NB4 (cell line): ENCODE data around the gene KLK10.

Experiments
- DNase-seq: peaks from one replicate; pipeline ENCODE4 v3.0.0; 2010; ENCODE audit warnings: low read depth
- H3K4me3 ChIP-seq: one replicate; pipeline ENCODE4 v1.5.1; 2011; ENCODE audit warnings: mild to moderate bottlenecking, low read depth, low read length, moderate library complexity
- MAX ChIP-seq: IDR thresholded peaks from 2 replicates; pipeline ENCODE4 v1.6.1; 2011; ENCODE audit warnings: low read depth, low read length
- MYC ChIP-seq: IDR thresholded peaks from 2 replicates; pipeline ENCODE4 v1.6.1; 2011; ENCODE audit warnings: low read depth, low read length
- POLR2A ChIP-seq: IDR thresholded peaks from 2 replicates; pipeline ENCODE4 v1.6.1; 2011; ENCODE audit warnings: mild to moderate bottlenecking; ENCODE audit not compliant: insufficient read length; ENCODE audit errors: extremely low read depth
- TF ChIP-seq, protein P1 (sequence below): IDR thresholded peaks from one replicate; pipeline ENCODE4 v1.5.1; 2012; ENCODE audit warnings: low read depth, low read length

KLK10 gene

DNA sequence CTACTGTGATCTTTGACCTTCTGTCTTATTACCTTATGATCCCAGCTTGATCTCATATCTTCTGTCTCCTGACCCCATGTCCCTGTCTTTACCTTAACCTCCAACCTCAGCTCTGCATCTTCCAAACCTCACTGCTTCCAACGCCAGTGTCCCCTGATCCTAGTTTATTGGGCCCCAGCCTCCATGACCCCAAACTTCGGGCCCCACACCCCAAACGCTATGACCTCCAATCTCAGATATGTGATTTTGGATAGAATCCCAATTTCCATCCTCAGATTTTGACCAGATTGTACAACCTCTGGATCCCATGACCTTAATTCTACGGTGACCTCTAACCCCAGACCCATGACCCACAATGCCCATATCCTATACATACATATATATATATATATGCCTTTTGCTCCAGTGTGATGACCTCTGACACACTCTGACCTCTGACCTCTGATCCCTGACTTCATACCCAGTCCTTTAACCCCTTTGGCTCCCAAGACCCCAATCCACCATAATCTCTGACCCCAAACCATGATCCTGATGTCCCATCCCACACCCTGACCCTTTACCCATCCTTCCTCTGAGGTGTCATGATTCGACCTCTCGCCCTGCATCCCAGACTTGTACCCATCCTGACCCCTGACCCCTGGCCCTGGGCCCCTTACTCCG lies 11.8 kb upstream of the KLK10 start:
- H3K4me3 ChIP-seq: no peak overlapping the region
- TF ChIP-seq, protein P1, sequence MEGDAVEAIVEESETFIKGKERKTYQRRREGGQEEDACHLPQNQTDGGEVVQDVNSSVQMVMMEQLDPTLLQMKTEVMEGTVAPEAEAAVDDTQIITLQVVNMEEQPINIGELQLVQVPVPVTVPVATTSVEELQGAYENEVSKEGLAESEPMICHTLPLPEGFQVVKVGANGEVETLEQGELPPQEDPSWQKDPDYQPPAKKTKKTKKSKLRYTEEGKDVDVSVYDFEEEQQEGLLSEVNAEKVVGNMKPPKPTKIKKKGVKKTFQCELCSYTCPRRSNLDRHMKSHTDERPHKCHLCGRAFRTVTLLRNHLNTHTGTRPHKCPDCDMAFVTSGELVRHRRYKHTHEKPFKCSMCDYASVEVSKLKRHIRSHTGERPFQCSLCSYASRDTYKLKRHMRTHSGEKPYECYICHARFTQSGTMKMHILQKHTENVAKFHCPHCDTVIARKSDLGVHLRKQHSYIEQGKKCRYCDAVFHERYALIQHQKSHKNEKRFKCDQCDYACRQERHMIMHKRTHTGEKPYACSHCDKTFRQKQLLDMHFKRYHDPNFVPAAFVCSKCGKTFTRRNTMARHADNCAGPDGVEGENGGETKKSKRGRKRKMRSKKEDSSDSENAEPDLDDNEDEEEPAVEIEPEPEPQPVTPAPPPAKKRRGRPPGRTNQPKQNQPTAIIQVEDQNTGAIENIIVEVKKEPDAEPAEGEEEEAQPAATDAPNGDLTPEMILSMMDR: no peak
- TF ChIP-seq MAX (no peak), POLR2A (no peak), MYC (no peak)

DNA sequence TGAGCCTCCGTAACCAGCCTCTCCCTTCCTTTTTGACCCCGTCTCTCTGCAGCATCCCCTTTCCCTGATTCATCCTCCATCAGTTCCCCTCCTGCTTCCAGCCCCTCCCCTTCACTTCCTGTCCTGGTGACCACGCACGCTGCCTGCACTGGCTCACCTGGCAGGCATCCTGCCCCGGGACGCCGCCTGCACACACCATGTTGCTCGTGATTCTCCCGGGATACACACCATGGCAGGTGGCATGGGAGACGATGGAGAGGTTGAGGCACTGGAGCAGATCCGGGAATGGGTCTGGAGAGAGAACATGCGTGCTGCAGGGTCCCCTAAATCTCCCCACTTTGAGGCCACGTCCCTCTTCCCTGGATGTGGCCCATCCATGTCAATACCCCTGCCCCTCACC lies 11.1 kb upstream of the KLK10 start:
- TF ChIP-seq POLR2A (no peak), MAX (no peak), MYC (no peak)
- TF ChIP-seq, protein P1: no peak
- no peak for DNase-seq
- H3K4me3 ChIP-seq: no peak overlapping the region

More for the DNA sequence above, 11.8 kb upstream of the KLK10 start:
- DNase-seq: no peak

GRCh38 chr19:51029718-51030117 lies 10.2 kb upstream of the KLK10 start:
- TF ChIP-seq MYC: no peak
- TF ChIP-seq, protein P1: no peak
- TF ChIP-seq MAX: no peak
- no peak for TF ChIP-seq POLR2A
- H3K4me3 ChIP-seq: no peak overlapping the region
- peak; percentile 25 for DNase-seq

DNA sequence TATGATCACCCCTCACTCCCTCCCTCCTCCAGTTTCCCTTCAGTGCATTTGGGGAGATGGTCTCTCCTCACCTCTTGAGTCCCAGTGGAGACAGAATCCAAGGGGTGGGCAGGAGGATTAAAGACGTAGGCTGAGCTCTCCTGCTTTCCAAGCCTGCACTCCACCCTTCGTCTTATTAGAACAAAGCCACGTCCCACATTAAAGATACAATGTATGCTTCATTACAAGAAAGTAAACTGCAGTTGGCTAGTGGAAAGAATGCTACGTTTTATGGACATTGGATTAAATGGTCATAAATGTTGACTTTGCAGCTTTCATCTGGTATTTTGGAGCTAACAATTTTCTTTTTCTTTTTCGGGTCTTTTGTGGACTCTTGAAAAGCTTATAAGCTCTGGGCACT lies 8.4 kb upstream of the KLK10 start:
- H3K4me3 ChIP-seq: no peak overlapping the region
- no peak for TF ChIP-seq MYC
- TF ChIP-seq, protein P1: no peak
- no peak for TF ChIP-seq MAX
- TF ChIP-seq POLR2A: no peak
- DNase-seq: no peak

GRCh38 chr19:51027126-51027806 lies 7.8 kb upstream of the KLK10 start:
- DNase-seq: no peak

More at GRCh38 chr19:51027126-51027806, 7.8 kb upstream of the KLK10 start:
- no peak overlapping the region for H3K4me3 ChIP-seq
- TF ChIP-seq, protein P1: no peak
- no peak for TF ChIP-seq POLR2A
- no peak for TF ChIP-seq MAX
- TF ChIP-seq MYC: no peak
